Measurements from ENCODE around the gene ABCB10. TPM values are rescaled to one million over a fixed set of nuclear protein-coding genes. Genes with fewer than 3 reads are reported as not detected.
"Not testable (repeated sequence)": the region's sequence is repeated elsewhere in the genome, so short reads cannot be mapped to it uniquely, and the experiment has no call there.

The ABCB10 gene
- 10 to 100 TPM; 26.4 to 31.6 TPM for total RNA-seq

- peak within 1 kb of the TSS; percentile 87 for H3K4me3 Mint-ChIP-seq
- no peaks in the 10 kb centered on the region for H3K9me3 Mint-ChIP-seq
- H3K4me1 Mint-ChIP-seq: peaks cover 31% of the 10 kb centered on the region
- peaks cover 10% of the 10 kb centered on the region for H3K36me3 Mint-ChIP-seq (ENCODE audit: low read depth)
- no peaks in the 10 kb centered on the region for H3K27me3 Mint-ChIP-seq
- H3K27ac Mint-ChIP-seq: peak within 1 kb of the TSS; percentile 54
- peak; percentile 83 for ATAC-seq (replicated peaks)
These were observed at the start of gene ABCB10 for GRCh38 chr1:229558460-229559335. Gene ABCB10 (minus strand): TSS chr1:229558707. CDS start chr1:229558652, 55 bp downstream.

- Mint-ChIP-seq H3K27ac (peak overlapping the region; percentile 59), H3K27me3 (no peaks in the 10 kb centered on the region), H3K9me3 (no peaks in the 10 kb centered on the region), H3K4me3 (no peak overlapping the region), H3K4me1 (peaks cover 7% of the 10 kb centered on the region), H3K36me3 (ENCODE audit: low read depth) (peaks cover 98% of the 10 kb centered on the region)
- ATAC-seq (replicated peaks): peak; percentile 74
These were observed 48.9 kb upstream of the ABCB10 start for GRCh38 chr1:229607370-229607769.

GRCh38 chr1:229603371-229604005 is 45.0 kb upstream of the ABCB10 start:
- Mint-ChIP-seq H3K4me1 (peaks cover 22% of the 10 kb centered on the region), H3K27me3 (no peaks in the 10 kb centered on the region), H3K4me3 (no peak overlapping the region), H3K27ac (no peak overlapping the region), H3K36me3 (ENCODE audit: low read depth) (peaks cover 91% of the 10 kb centered on the region), H3K9me3 (no peaks in the 10 kb centered on the region)
- no peak for ATAC-seq (replicated peaks)

- Mint-ChIP-seq H3K4me3 (no peak overlapping the region), H3K36me3 (ENCODE audit: low read depth) (peaks cover 76% of the 10 kb centered on the region), H3K4me1 (peaks cover 20% of the 10 kb centered on the region), H3K9me3 (no peaks in the 10 kb centered on the region), H3K27ac (peak overlapping the region; percentile 12), H3K27me3 (no peaks in the 10 kb centered on the region)
- ATAC-seq (replicated peaks): peak; percentile 72
These were observed 41.7 kb upstream of the ABCB10 start for GRCh38 chr1:229600229-229600628.

GRCh38 chr1:229599218-229599954 is 40.9 kb upstream of the ABCB10 start:
- Mint-ChIP-seq H3K27ac (no peak overlapping the region), H3K4me3 (no peak overlapping the region), H3K36me3 (ENCODE audit: low read depth) (peaks cover 77% of the 10 kb centered on the region), H3K27me3 (no peaks in the 10 kb centered on the region), H3K4me1 (peaks cover 20% of the 10 kb centered on the region), H3K9me3 (no peaks in the 10 kb centered on the region)
- no peak for ATAC-seq (replicated peaks)

GRCh38 chr1:229597877-229598276 is 39.4 kb upstream of the ABCB10 start:
- Mint-ChIP-seq H3K27ac (no peak overlapping the region), H3K4me3 (no peak overlapping the region)
- ATAC-seq (replicated peaks): no peak

GRCh38 chr1:229596925-229597699 is 38.6 kb upstream of the ABCB10 start:
- H3K36me3 Mint-ChIP-seq (ENCODE audit: low read depth): peaks cover 77% of the 10 kb centered on the region
- no peaks in the 10 kb centered on the region for H3K9me3 Mint-ChIP-seq
- peak overlapping the region; percentile 49 for H3K27ac Mint-ChIP-seq
- H3K4me1 Mint-ChIP-seq: peaks cover 20% of the 10 kb centered on the region
- no peaks in the 10 kb centered on the region for H3K27me3 Mint-ChIP-seq
- ATAC-seq (replicated peaks): no peak
- no peak overlapping the region for H3K4me3 Mint-ChIP-seq

More at GRCh38 chr1:229597877-229598276, 39.4 kb upstream of the ABCB10 start:
- Mint-ChIP-seq H3K36me3 (ENCODE audit: low read depth) (peaks cover 78% of the 10 kb centered on the region), H3K9me3 (no peaks in the 10 kb centered on the region), H3K4me1 (peaks cover 20% of the 10 kb centered on the region), H3K27me3 (no peaks in the 10 kb centered on the region)

- not testable (repeated sequence) for H3K27me3 Mint-ChIP-seq; ATAC-seq (replicated peaks); H3K27ac Mint-ChIP-seq; H3K9me3 Mint-ChIP-seq; H3K4me3 Mint-ChIP-seq
- Mint-ChIP-seq H3K36me3 (ENCODE audit: low read depth) (peaks cover 69% of the 10 kb centered on the region), H3K4me1 (peaks cover 12% of the 10 kb centered on the region)
These were observed 37.4 kb upstream of the ABCB10 start for GRCh38 chr1:229595876-229596275.

- Mint-ChIP-seq H3K36me3 (ENCODE audit: low read depth) (peaks cover 56% of the 10 kb centered on the region), H3K9me3 (no peaks in the 10 kb centered on the region), H3K27ac (no peak overlapping the region), H3K4me1 (peaks cover 5% of the 10 kb centered on the region), H3K27me3 (no peaks in the 10 kb centered on the region), H3K4me3 (no peak overlapping the region)
- no peak for ATAC-seq (replicated peaks)
These were observed 35.9 kb upstream of the ABCB10 start for GRCh38 chr1:229594227-229595008.

- Mint-ChIP-seq H3K36me3 (ENCODE audit: low read depth) (peaks cover 52% of the 10 kb centered on the region), H3K4me3 (no peak overlapping the region), H3K27me3 (no peaks in the 10 kb centered on the region), H3K9me3 (no peaks in the 10 kb centered on the region), H3K27ac (no peak overlapping the region), H3K4me1 (peaks cover 5% of the 10 kb centered on the region)
- ATAC-seq (replicated peaks): no peak
These were observed 35.3 kb upstream of the ABCB10 start for GRCh38 chr1:229593800-229594199.

GRCh38 chr1:229590119-229590518 is 31.6 kb upstream of the ABCB10 start:
- no peaks in the 10 kb centered on the region for H3K27me3 Mint-ChIP-seq
- no peak for ATAC-seq (replicated peaks)
- H3K36me3 Mint-ChIP-seq (ENCODE audit: low read depth): peaks cover 33% of the 10 kb centered on the region
- H3K27ac Mint-ChIP-seq: no peak overlapping the region
- H3K4me3 Mint-ChIP-seq: no peak overlapping the region
- no peaks in the 10 kb centered on the region for H3K4me1 Mint-ChIP-seq
- H3K9me3 Mint-ChIP-seq: no peaks in the 10 kb centered on the region

- Mint-ChIP-seq H3K36me3 (ENCODE audit: low read depth) (no peaks in the 10 kb centered on the region), H3K4me3 (no peak overlapping the region), H3K27me3 (no peaks in the 10 kb centered on the region), H3K9me3 (no peaks in the 10 kb centered on the region), H3K4me1 (no peaks in the 10 kb centered on the region), H3K27ac (no peak overlapping the region)
- ATAC-seq (replicated peaks): no peak
These were observed 26.8 kb upstream of the ABCB10 start for GRCh38 chr1:229585338-229585737.

GRCh38 chr1:229582715-229583114 is 24.2 kb upstream of the ABCB10 start:
- no peaks in the 10 kb centered on the region for H3K9me3 Mint-ChIP-seq
- H3K4me1 Mint-ChIP-seq: no peaks in the 10 kb centered on the region
- H3K27ac Mint-ChIP-seq: no peak overlapping the region

More at GRCh38 chr1:229582715-229583114, 24.2 kb upstream of the ABCB10 start:
- H3K36me3 Mint-ChIP-seq (ENCODE audit: low read depth): no peaks in the 10 kb centered on the region
- no peak for ATAC-seq (replicated peaks)
- peaks cover 6% of the 10 kb centered on the region for H3K27me3 Mint-ChIP-seq
- H3K4me3 Mint-ChIP-seq: no peak overlapping the region
